Uterus (tissue), 4 donors: ENCODE results near the gene OR2Y1. TPM values are rescaled to one million over a fixed set of nuclear protein-coding genes. Genes with fewer than 3 reads are reported as not detected.
A peak's percentile ranks its signal among the peaks of the same experiment; 100 is the strongest.
"Not testable (repeated sequence)": the region's sequence is repeated elsewhere in the genome, so short reads cannot be mapped to it uniquely, and the experiment has no call there.

ENCODE experiments used
- DNase-seq, 2 donors: peaks; one replicate each; pipeline ENCODE4 v3.0.0-alpha.2; 2019 to 2020
- H3K27ac ChIP-seq, 2 donors: fragments of 200-600 bp; sonication (generic); 1 replicate in 1 of 2; 2 replicates in 1 of 2; pipeline ENCODE4 v1.5.1; 2016 to 2018
- H3K27me3 ChIP-seq, 2 donors: fragments of 200-600 bp; sonication (generic); one replicate each; pipeline ENCODE4 v1.5.1; 2018 to 2019; ENCODE audit warnings: control low read depth in 1 of 2
- H3K36me3 ChIP-seq, 2 donors: fragments of 200-600 bp; sonication (generic); one replicate each; pipeline ENCODE4 v1.5.1; 2019; ENCODE audit warnings: control low read depth in 1 of 2
- H3K4me1 ChIP-seq, 2 donors: fragments of 200-600 bp; sonication (generic); one replicate each; pipeline ENCODE4 v1.5.1; 2018 to 2019; ENCODE audit warnings: control low read depth in 1 of 2
- H3K4me3 ChIP-seq, 2 donors: fragments of 200-600 bp; sonication (generic); 1 replicate in 1 of 2; 2 replicates in 1 of 2; pipeline ENCODE4 v1.5.1; 2018 to 2019; ENCODE audit warnings: mild to moderate bottlenecking in 1 of 2
- H3K9me3 ChIP-seq, 2 donors: fragments of 200-600 bp; sonication (generic); one replicate each; pipeline ENCODE4 v1.5.1; 2019; ENCODE audit warnings: control low read depth in 1 of 2
- CTCF ChIP-seq, 4 experiments: fragments of 200-600 bp in 2 of 4; fragments of 450-650 bp in 2 of 4; sonication (generic) in 2 of 4; IDR thresholded peaks; one replicate each; pipeline ENCODE4 v1.5.1; 2016 to 2019; ENCODE audit warnings: antibody characterized with exemption in 4 of 4, mild to moderate bottlenecking in 2 of 4, moderate library complexity in 1 of 4
- POLR2A ChIP-seq, 2 donors: fragments of 450-650 bp; IDR thresholded peaks; one replicate each; pipeline ENCODE4 v1.6.1; 2016; ENCODE audit warnings: antibody characterized with exemption in 2 of 2, mild to moderate bottlenecking in 1 of 2, moderate library complexity in 1 of 2
- intact Hi-C: fragments of 100-400 bp; cut with DNase I; formaldehyde crosslinking; loops from one replicate; pipeline ENCODE4 v1.15.1; 2023; ENCODE audit warnings: low total_unique reads
- total RNA-seq, 4 donors: library from RNA; depleted of rRNA in 3 of 4; stranded (reverse); fragments of >200 nt in 3 of 4; gene quantifications; one replicate each; pipeline versions ENCODE4 v1.1.0 to v1.2.4, GENCODE V29; 2014 to 2023
- donor health status: DM: yes; HTN: yes; CAD: no.

The OR2Y1 gene
- total RNA-seq, 4 donors from 2014 or later: not detected

GRCh38 chr5:180785121-180785781, 45.4 kb upstream of the OR2Y1 start:
- DNase-seq: no peak
- Histone ChIP-seq H3K9me3 (no peaks in the 10 kb centered on the region), H3K27ac (peak overlapping the region; percentile 76 to 81), H3K36me3 (no peaks in the 10 kb centered on the region), H3K4me3 (no peak overlapping the region), H3K4me1 (peaks cover 7 to 12% of the 10 kb centered on the region in 2 donors), H3K27me3 (no peaks in the 10 kb centered on the region)
- intact Hi-C loops: loop anchor here (10.0 kb wide), 1 partner anchor 80 kb away; the partner anchor contains the start of gene ZFP62
- TF ChIP-seq POLR2A (IDR thresholded peaks at IDR 0.05) (no peak), CTCF (IDR thresholded peaks at IDR 0.05) (no peak)

- peak; percentile 82 to 84 for DNase-seq
- peak overlapping the region; percentile 76 to 81 for H3K27ac ChIP-seq
- no peak overlapping the region for H3K4me3 ChIP-seq
- TF ChIP-seq POLR2A (IDR thresholded peaks at IDR 0.05) (no peak), CTCF (IDR thresholded peaks at IDR 0.05) (peak; percentile 67 to 77 (median 75))
- peaks cover 7 to 12% of the 10 kb centered on the region in 2 donors for H3K4me1 ChIP-seq
- H3K9me3 ChIP-seq: no peaks in the 10 kb centered on the region
- intact Hi-C loops: loop anchor here (10.0 kb wide), 1 partner anchor 80 kb away; the partner anchor contains the start of gene ZFP62
- H3K27me3 ChIP-seq: no peaks in the 10 kb centered on the region
- H3K36me3 ChIP-seq: no peaks in the 10 kb centered on the region
Observed at GRCh38 chr5:180784497-180785097, 44.7 kb upstream of the OR2Y1 start.

- H3K27ac ChIP-seq: no peak overlapping the region
- no peak overlapping the region for H3K4me3 ChIP-seq
- no peaks in the 10 kb centered on the region for H3K9me3 ChIP-seq
- intact Hi-C loops: loop anchor here (10.0 kb wide), 1 partner anchor 81 kb away; the partner anchor contains the start of gene ZFP62
- H3K27me3 ChIP-seq: no peaks in the 10 kb centered on the region
- no peak for TF ChIP-seq POLR2A (IDR thresholded peaks at IDR 0.05)
- no peak for TF ChIP-seq CTCF (IDR thresholded peaks at IDR 0.05)
- no peak for DNase-seq
- no peaks in the 10 kb centered on the region for H3K36me3 ChIP-seq
- peaks cover 7 to 12% of the 10 kb centered on the region in 2 donors for H3K4me1 ChIP-seq
Observed at GRCh38 chr5:180783340-180784052, 43.6 kb upstream of the OR2Y1 start.

- intact Hi-C loops: loop anchor here (10.0 kb wide), 1 partner anchor 82 kb away; the partner anchor contains the start of gene ZFP62
- DNase-seq: no peak
- TF ChIP-seq POLR2A (IDR thresholded peaks at IDR 0.05): no peak
- TF ChIP-seq CTCF (IDR thresholded peaks at IDR 0.05): no peak
Observed at GRCh38 chr5:180782748-180783147, 42.9 kb upstream of the OR2Y1 start.

GRCh38 chr5:180781900-180782326, 42.1 kb upstream of the OR2Y1 start:
- intact Hi-C loops: loop anchor here (10.0 kb wide), 1 partner anchor 83 kb away; the partner anchor contains the start of gene ZFP62
- H3K4me3 ChIP-seq, DNase-seq, H3K9me3 ChIP-seq, H3K27ac ChIP-seq, H3K36me3 ChIP-seq, H3K27me3 ChIP-seq: not testable (repeated sequence)
- H3K4me1 ChIP-seq: peaks cover 7 to 12% of the 10 kb centered on the region in 2 donors

More at GRCh38 chr5:180782748-180783147, 42.9 kb upstream of the OR2Y1 start:
- Histone ChIP-seq H3K27ac (no peak overlapping the region), H3K4me1 (peaks cover 7 to 12% of the 10 kb centered on the region in 2 donors), H3K4me3 (no peak overlapping the region), H3K36me3 (no peaks in the 10 kb centered on the region), H3K9me3 (no peaks in the 10 kb centered on the region), H3K27me3 (no peaks in the 10 kb centered on the region)
